Iris pigment epithelial cell (primary cell): ENCODE measurements around the gene SH2D3C.
"Not testable (repeated sequence)": the region's sequence is repeated elsewhere in the genome, so short reads cannot be mapped to it uniquely, and the experiment has no call there.

Experiments used
- DNase-seq: peaks from one replicate; pipeline ENCODE4 v3.0.0-alpha.2; 2011; ENCODE audit warnings: low read depth

The SH2D3C gene

GRCh38 chr9:127783111-127784008 is 4.9 kb upstream of the SH2D3C start:
- DNase-seq = no peak

GRCh38 chr9:127781806-127782205 is 3.3 kb upstream of the SH2D3C start:
- DNase-seq = no peak

- DNase-seq = not testable (repeated sequence)
Measured at GRCh38 chr9:127780909-127781308, 2.4 kb upstream of the SH2D3C start.

GRCh38 chr9:127780126-127780885 is 1.8 kb upstream of the SH2D3C start:
- DNase-seq = no peak

GRCh38 chr9:127779136-127779981 is 893 bp upstream of the SH2D3C start:
- DNase-seq = no peak

GRCh38 chr9:127777368-127777980 is 992 bp downstream of the SH2D3C start:
- no peak for DNase-seq

GRCh38 chr9:127776924-127777289 is 1.6 kb downstream of the SH2D3C start:
- no peak for DNase-seq

GRCh38 chr9:127776195-127776923 is 2.1 kb downstream of the SH2D3C start:
- no peak for DNase-seq

- DNase-seq = no peak
Measured at GRCh38 chr9:127773981-127774380, 4.5 kb downstream of the SH2D3C start.

- no peak for DNase-seq
Measured at GRCh38 chr9:127773272-127773671, 5.2 kb downstream of the SH2D3C start.

GRCh38 chr9:127772603-127773002 is 5.9 kb downstream of the SH2D3C start:
- no peak for DNase-seq

- no peak for DNase-seq
Measured at GRCh38 chr9:127771570-127772189, 6.8 kb downstream of the SH2D3C start.

GRCh38 chr9:127770905-127771569 is 7.4 kb downstream of the SH2D3C start:
- peak; percentile 99 for DNase-seq

- no peak for DNase-seq
Measured at GRCh38 chr9:127770583-127770904, 7.9 kb downstream of the SH2D3C start.

GRCh38 chr9:127769929-127770582 is 8.4 kb downstream of the SH2D3C start:
- no peak for DNase-seq

GRCh38 chr9:127769101-127769500 is 9.4 kb downstream of the SH2D3C start:
- DNase-seq = no peak

- no peak for DNase-seq
Measured at GRCh38 chr9:127768698-127769097, 9.8 kb downstream of the SH2D3C start.

GRCh38 chr9:127767909-127768331 is 10.5 kb downstream of the SH2D3C start:
- DNase-seq = no peak

GRCh38 chr9:127767410-127767809 is 11.1 kb downstream of the SH2D3C start:
- no peak for DNase-seq

- DNase-seq = no peak
Measured at GRCh38 chr9:127765418-127765817, 13.0 kb downstream of the SH2D3C start.
